Transverse colon (tissue), 3 donors: ENCODE results near the gene MEIOB.

ENCODE experiments used
- EP300 ChIP-seq: sonication (generic); formaldehyde crosslinking; IDR thresholded peaks from one replicate; pipeline ENCODE4 v1.6.1; 2017; ENCODE audit warnings: antibody characterized with exemption, low read depth
- POLR2A ChIP-seq: fragments of 450-650 bp; IDR thresholded peaks from one replicate; pipeline ENCODE4 v1.6.1; 2016; ENCODE audit warnings: antibody characterized with exemption, mild to moderate bottlenecking, moderate library complexity
- TF ChIP-seq, protein P1 (sequence below), 5 experiments: fragments of 200-600 bp in 3 of 5; fragments of 450-650 bp in 2 of 5; sonication (generic) in 3 of 5; IDR thresholded peaks; 1 replicate in 2 of 5; 2 replicates in 3 of 5; pipeline ENCODE4 v1.5.1; 2016 to 2017; ENCODE audit warnings: antibody characterized with exemption in 5 of 5, inconsistent platforms in 3 of 5, mild to moderate bottlenecking in 2 of 5, moderate library complexity in 1 of 5

DNA sequence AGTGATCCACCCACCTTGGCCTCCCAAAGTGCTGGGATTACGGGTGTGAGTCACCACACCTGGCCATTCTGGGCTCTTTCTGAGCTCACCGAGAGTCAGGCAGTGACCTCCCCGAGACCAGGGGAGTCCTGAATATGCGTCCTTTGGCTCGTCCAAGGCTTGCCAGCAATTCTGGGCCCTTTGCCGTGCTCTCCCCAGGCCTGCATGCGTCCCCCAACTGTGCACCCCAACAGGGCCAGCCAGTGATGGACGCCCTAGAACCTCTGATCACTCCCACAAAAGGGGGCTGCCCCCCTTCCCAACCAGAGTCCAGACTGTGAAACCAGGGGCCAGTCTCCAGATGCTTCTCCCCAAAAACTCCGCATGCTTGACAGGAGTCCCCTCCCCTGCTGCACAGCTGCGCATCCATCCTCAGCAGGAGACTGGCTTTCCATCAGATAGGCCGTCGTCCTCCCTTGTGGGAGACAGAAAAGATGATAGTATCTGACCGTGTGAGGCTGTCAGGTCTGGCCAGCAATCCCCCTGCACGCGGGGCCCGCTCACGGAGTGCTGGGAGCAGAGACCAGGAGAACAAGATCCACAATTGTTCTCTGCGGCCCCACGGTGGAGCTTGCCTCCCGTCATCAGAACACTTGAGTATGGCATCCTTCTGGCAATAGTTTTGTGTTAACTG is 30.7 kb upstream of the MEIOB start:
- no peak for TF ChIP-seq POLR2A
- TF ChIP-seq, protein P1, sequence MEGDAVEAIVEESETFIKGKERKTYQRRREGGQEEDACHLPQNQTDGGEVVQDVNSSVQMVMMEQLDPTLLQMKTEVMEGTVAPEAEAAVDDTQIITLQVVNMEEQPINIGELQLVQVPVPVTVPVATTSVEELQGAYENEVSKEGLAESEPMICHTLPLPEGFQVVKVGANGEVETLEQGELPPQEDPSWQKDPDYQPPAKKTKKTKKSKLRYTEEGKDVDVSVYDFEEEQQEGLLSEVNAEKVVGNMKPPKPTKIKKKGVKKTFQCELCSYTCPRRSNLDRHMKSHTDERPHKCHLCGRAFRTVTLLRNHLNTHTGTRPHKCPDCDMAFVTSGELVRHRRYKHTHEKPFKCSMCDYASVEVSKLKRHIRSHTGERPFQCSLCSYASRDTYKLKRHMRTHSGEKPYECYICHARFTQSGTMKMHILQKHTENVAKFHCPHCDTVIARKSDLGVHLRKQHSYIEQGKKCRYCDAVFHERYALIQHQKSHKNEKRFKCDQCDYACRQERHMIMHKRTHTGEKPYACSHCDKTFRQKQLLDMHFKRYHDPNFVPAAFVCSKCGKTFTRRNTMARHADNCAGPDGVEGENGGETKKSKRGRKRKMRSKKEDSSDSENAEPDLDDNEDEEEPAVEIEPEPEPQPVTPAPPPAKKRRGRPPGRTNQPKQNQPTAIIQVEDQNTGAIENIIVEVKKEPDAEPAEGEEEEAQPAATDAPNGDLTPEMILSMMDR (IDR thresholded peaks at IDR 0.05): no peak
- no peak for TF ChIP-seq EP300
